Measurements from ENCODE around the gene SNX9.

The SNX9 gene

GRCh38 chr6:157804448-157805327 lies 18.4 kb upstream of the SNX9 start:
- DNase-seq = no peak

DNA sequence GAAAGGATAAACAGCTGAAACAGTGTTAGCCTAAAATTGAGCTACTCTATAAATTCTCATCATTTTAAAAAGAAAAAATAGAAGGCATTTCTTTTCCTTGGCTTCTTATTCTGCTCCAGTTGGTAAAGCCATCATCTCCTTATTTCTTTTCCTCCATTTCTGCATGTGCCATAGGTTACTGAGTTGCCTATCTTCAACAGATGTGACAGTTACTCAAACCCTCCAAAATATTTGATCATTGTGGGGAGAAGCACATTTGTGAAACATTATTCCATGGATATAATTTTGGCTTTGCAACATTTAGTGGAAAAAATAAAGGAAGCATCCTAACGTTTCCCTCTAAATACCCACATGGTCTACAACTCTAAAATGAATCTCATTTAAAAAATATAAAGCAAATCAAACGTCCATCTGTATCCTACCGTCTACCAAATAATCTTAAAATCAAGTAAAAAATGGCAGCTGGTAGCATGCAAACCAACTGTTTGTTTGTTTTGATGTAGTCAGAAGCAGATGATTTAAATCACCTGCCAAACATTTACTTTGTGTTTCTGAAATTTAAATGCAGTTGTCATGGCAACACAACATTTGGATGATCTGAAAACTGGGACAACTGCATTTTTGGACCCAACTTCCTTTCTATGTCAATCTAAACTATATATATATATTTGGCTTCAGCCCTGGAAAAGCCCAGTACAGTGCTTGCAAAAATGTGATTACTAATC lies 16.8 kb upstream of the SNX9 start:
- DNase-seq = no peak

GRCh38 chr6:157806856-157807215 lies 16.2 kb upstream of the SNX9 start:
- no peak for DNase-seq

GRCh38 chr6:157808405-157808950 lies 14.6 kb upstream of the SNX9 start:
- DNase-seq = no peak

- DNase-seq = no peak
Observed at GRCh38 chr6:157809613-157810012, 13.4 kb upstream of the SNX9 start.

DNA sequence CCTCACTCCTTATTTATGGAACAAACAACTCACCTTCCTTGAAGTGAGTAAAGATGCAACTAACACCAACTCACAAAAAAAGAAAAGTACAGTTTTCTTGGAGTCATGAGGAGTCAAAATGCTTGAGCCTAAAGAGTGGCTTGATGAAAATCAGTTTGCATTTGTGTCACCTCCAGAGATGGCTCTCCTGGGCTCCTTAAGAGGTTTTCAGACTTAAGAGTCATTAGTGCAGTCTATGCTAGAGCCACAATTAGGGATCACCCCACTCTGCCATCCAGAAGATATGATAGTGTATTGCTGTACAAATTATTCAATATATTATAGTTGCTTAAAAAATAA lies 11.9 kb upstream of the SNX9 start:
- DNase-seq = no peak

DNA sequence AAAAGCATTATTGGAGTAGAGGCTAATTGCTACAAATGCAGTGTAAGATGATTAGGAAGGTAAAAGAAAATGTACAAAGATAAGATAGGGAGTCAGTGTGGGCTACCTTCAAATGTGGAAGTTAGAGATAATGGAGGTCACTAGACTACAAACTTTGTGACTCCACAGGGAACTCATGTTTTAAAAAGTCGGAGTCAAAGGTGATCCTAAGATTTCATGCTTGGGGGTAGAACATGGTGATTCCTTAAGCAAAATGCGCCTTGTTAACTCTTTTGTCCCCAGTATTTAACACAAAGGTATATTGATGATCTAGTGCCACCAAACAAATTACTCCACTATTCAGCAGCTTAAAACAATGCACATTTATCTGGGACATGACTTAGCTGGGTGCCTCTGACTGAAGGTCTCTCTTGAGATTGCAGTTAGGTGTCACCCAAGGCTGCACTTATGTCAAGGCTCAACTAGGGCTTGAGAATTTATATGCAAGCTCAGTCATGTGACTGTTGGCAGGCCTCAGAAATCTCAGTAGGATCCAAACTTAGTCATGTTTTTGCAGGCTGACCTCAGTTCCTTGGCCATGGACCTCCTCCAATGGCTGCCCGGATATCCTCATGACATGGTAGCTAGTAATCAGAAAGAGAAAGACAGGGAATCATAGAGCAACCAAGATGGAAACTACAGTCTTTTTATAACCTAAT lies 11.4 kb upstream of the SNX9 start:
- no peak for DNase-seq

- DNase-seq = no peak
Observed at GRCh38 chr6:157812425-157813171, 10.4 kb upstream of the SNX9 start.

DNA sequence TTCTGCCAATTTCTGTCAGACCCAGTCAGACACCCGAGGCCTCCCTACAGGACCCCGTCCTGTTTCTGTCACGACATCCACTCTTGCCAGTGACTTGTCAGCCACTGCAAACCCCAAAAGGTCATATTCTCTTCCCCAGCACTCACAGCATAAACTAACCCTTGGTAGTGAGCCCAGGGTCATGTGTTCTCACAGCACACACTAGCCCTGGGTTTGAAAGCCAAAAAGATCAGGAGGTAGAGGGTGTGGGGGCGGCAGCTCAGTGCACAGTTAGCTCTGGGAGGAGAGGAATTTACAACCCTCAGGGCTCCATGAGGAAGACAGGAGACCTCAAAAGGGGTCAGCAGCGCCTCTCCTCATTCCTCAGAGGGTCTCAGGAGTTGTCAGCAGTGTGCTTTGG lies 9.9 kb upstream of the SNX9 start:
- DNase-seq = no peak

GRCh38 chr6:157813750-157814455 lies 9.1 kb upstream of the SNX9 start:
- DNase-seq = no peak

DNA sequence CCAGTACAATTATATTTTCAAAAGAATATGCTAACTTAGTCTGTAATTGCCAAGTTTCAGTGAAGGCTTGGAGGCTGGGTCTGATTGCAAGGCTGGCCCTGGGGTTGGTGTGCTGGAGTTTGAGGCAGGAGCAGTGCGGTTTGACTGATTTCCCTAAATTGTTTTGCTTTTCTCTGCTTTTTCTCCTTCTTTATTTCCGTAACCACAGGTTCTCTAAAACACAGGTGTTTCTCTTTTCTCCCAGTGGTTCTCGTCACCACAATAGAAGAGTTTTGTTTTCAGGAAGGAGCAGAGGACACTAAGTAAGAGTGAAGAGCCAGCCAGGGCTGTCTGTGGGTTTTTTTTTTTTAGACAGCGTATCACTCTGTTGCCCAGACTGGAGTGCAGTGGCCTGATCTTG lies 8.2 kb upstream of the SNX9 start:
- no peak for DNase-seq

GRCh38 chr6:157821342-157822033 lies 1.6 kb upstream of the SNX9 start:
- DNase-seq = no peak

GRCh38 chr6:157822245-157823000 lies 623 bp upstream of the SNX9 start:
- no peak for DNase-seq

DNA sequence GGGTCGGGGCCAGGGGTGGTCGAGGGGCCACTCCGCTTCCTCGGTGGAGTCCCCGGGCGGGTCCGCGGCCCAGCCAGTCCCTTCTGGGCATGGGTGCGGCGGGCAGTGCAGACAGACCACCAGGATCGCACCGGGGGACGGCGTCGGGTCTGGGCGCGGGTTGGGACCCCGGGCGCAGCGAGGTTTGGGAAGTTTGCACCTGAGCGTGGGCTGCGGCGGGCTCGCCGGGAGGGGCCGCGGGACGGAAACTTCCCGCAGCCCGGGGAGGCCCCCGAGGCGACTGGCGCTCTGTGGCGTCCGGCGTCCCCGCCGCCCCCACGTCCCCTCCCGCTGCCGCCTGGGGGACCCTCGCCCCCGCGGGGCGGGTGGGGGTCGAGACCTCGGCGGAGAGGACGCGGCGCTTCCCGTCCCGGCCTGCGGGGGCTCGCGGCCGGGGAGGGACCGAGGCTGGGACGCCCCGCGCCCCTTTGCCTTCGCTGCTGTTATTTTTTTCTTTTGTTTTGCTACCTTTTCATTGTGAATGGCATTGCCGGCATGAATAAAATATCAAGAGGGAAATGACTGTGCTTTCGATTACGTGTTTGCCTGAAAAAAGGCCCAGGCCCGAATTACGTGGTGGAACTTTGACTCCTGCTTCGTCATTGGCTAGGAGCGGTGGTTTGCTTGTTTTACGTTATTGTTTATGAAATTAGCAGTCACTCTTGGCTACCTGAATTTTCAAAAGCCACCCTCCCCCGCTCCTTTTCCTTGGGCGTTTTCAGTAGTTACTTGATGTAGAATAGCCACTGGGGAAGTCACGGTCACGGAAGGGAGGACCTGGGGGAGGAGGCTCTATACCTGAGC lies 703 bp downstream of the SNX9 start:
- peak; percentile 62 for DNase-seq

DNA sequence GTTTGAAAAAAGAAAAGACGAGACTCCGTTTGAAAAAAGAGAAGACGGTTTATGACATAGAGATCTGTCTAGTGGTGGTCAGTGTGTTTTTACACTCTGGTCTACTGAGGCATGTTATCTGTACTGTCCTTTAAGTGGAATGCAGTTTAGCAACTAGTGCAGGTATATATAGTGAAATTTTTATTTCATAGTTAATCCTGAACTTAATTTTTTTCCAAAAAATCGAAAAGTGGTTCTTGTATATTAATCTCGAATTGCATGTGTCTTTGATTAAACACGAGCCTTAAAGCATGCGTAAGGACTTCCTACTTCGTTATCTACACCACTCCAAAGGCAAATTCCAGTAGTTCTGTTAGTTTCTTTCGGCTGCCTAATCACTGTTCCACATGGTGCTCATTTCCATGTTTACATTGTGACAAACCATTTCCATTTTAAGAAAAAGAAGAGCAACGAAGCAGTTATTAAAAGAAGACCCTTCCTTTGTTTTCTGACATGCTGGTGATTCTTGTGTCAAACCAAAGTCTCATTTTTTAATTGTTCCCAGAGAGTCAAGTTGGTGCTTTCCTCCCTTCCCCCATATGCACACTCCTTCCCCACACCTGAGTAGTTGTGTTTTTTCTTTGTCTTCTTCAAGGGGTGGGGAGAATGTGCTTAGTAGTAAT lies 2.3 kb downstream of the SNX9 start:
- DNase-seq = no peak

GRCh38 chr6:157830354-157831017 lies 7.4 kb downstream of the SNX9 start:
- no peak for DNase-seq

- no peak for DNase-seq
Observed at GRCh38 chr6:157831018-157831369, 7.9 kb downstream of the SNX9 start.

DNA sequence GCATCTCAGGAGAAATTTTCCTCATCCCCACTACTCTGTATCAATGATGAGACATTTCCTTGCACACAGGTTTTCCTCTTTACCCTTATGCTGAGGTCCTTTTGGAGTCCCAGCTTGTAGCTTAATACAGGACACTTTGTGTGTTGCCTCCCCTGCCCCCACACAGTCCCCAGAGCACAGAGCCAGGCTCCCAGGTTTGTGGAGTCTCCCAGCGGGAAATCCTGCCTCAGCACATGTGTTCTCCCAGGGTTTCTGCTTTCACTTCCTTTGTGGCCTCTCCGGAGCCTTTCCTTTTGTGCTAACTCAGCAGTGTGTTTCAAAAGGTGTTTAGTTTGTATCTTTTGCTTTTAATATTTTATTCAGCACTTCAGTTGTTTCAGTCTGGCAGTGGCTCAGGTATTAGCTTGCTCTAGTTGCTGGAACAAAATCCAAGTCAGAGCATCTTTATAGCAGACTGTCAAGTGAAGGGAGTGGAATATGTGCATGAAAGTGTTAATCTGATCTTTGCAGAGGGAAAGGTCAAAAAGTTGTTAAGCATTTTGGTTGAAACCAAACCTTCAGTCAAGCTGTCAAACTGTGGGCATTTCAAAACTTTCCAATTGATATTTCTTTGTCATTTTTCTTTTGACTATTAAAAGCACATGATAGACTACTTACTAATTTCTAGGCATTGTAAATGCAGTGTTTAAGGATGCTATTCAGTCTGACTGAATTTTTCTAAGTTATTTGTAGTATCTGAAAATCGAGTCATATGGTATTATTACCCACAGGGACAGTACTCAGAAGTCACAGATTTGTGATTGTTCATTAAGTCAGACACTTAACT lies 8.6 kb downstream of the SNX9 start:
- DNase-seq = no peak
